ENCODE data around the gene HPDL. TPM values are rescaled to one million over a fixed set of nuclear protein-coding genes. Genes with fewer than 3 reads are reported as not detected.
A peak's percentile ranks its signal among the peaks of the same experiment; 100 is the strongest.

Gene HPDL
- total RNA-seq, 1 experiment from 2014 or later, result 8.4 TPM

DNA sequence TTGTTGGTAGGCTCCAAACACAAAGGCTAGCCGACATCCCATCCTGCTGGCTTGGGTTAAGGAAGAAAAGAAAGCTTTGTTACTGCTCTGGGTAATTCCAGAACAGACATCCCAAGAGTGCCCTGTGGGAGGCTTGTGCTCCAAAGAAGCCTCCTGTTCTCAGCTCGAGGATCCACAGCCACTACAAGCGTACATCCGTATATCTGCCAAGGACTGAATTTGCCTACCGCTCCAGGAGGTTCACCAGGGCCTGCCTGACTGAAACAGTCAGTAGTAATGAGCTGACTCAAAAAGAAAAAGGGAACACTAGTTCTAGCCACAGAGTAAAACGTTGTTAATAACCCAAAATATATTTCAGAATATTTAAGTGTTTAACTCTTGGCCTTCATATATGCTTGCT, 38.4 kb downstream of the HPDL start:
- H3K27me3 Mint-ChIP-seq (ENCODE audit: unreplicated experiment), result no peaks in the 10 kb centered on the region
- intact Hi-C loops (cut with micrococcal nuclease; ENCODE audit: unreplicated experiment), result no loop called here
- DNase-seq, result no peak
- BruUV-seq (replicated peaks), result no TSS peak
- TF ChIP-seq, protein P1, sequence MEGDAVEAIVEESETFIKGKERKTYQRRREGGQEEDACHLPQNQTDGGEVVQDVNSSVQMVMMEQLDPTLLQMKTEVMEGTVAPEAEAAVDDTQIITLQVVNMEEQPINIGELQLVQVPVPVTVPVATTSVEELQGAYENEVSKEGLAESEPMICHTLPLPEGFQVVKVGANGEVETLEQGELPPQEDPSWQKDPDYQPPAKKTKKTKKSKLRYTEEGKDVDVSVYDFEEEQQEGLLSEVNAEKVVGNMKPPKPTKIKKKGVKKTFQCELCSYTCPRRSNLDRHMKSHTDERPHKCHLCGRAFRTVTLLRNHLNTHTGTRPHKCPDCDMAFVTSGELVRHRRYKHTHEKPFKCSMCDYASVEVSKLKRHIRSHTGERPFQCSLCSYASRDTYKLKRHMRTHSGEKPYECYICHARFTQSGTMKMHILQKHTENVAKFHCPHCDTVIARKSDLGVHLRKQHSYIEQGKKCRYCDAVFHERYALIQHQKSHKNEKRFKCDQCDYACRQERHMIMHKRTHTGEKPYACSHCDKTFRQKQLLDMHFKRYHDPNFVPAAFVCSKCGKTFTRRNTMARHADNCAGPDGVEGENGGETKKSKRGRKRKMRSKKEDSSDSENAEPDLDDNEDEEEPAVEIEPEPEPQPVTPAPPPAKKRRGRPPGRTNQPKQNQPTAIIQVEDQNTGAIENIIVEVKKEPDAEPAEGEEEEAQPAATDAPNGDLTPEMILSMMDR (IDR thresholded peaks at IDR 0.05; ENCODE audit: unreplicated experiment), result no peak
- no peaks in the 10 kb centered on the region for H3K4me1 Mint-ChIP-seq (ENCODE audit: low read depth, unreplicated experiment)
- no peaks in the 10 kb centered on the region for H3K36me3 Mint-ChIP-seq (ENCODE audit: insufficient read depth, unreplicated experiment)
- H3K27ac Mint-ChIP-seq (ENCODE audit: unreplicated experiment), result no peak overlapping the region
- H3K4me3 Mint-ChIP-seq (ENCODE audit: low read depth, unreplicated experiment), result no peak overlapping the region
- CTCF ChIA-PET, result interaction anchor here (0.6 kb wide), 1 partner anchor 367 kb away, joined by 3 read pairs; no protein-coding TSS in a partner anchor
- H3K9me3 Mint-ChIP-seq (ENCODE audit: low read depth, unreplicated experiment), result no peaks in the 10 kb centered on the region

DNA sequence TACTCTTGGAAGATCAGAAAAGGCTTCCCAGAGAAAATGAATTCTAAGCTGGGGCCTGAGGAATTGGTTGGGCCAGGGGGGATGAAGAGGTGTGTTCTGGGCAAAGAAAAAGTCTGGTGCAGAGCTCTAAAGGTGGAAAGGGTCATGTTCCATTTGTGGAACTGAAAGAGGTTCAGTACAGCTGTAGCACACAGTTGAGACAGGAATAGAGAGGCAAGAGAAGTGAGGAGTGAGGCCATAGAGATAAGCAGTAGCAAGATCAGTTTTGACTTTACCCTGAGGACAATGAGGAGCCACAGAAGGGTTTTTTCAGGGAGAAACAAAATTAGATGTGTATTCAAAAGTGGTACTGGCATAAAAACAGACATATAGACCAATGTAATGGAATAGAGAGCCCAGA, 43.9 kb downstream of the HPDL start:
- DNase-seq, result no peak
- intact Hi-C loops (cut with micrococcal nuclease; ENCODE audit: unreplicated experiment), result no loop called here
- H3K36me3 Mint-ChIP-seq (ENCODE audit: insufficient read depth, unreplicated experiment), result no peaks in the 10 kb centered on the region
- TF ChIP-seq, protein P1 (IDR thresholded peaks at IDR 0.05; ENCODE audit: unreplicated experiment), result no peak
- CTCF ChIA-PET, result interaction anchor here (0.6 kb wide), 1 partner anchor 167 kb away, joined by 4 read pairs; no protein-coding TSS in a partner anchor
- no peaks in the 10 kb centered on the region for H3K9me3 Mint-ChIP-seq (ENCODE audit: low read depth, unreplicated experiment)
- no peaks in the 10 kb centered on the region for H3K27me3 Mint-ChIP-seq (ENCODE audit: unreplicated experiment)
- no peaks in the 10 kb centered on the region for H3K4me1 Mint-ChIP-seq (ENCODE audit: low read depth, unreplicated experiment)
- no peak overlapping the region for H3K4me3 Mint-ChIP-seq (ENCODE audit: low read depth, unreplicated experiment)
- no TSS peak for BruUV-seq (replicated peaks)
- no peak overlapping the region for H3K27ac Mint-ChIP-seq (ENCODE audit: unreplicated experiment)

DNA sequence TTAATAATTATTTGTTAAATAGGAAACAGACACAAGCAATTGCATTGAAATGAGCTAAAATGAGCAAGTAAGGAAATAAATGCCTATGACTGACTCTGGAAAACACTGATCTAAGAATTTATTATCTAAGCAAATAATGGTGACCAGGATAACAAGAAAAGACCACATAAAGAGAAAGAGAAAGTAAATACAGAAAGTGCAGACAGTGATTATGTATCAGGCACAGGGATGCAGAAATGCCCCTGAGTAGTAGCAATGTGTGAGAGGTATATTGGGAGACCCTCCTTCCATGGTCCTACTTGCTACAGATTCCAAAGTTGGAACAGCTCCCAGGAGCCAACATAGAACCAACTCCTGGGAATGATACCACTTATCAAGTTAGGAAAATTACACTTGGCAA, 46.9 kb downstream of the HPDL start:
- H3K27me3 Mint-ChIP-seq (ENCODE audit: unreplicated experiment), result no peaks in the 10 kb centered on the region
- intact Hi-C loops (cut with micrococcal nuclease; ENCODE audit: unreplicated experiment), result no loop called here
- CTCF ChIA-PET, result no interaction called here

DNA sequence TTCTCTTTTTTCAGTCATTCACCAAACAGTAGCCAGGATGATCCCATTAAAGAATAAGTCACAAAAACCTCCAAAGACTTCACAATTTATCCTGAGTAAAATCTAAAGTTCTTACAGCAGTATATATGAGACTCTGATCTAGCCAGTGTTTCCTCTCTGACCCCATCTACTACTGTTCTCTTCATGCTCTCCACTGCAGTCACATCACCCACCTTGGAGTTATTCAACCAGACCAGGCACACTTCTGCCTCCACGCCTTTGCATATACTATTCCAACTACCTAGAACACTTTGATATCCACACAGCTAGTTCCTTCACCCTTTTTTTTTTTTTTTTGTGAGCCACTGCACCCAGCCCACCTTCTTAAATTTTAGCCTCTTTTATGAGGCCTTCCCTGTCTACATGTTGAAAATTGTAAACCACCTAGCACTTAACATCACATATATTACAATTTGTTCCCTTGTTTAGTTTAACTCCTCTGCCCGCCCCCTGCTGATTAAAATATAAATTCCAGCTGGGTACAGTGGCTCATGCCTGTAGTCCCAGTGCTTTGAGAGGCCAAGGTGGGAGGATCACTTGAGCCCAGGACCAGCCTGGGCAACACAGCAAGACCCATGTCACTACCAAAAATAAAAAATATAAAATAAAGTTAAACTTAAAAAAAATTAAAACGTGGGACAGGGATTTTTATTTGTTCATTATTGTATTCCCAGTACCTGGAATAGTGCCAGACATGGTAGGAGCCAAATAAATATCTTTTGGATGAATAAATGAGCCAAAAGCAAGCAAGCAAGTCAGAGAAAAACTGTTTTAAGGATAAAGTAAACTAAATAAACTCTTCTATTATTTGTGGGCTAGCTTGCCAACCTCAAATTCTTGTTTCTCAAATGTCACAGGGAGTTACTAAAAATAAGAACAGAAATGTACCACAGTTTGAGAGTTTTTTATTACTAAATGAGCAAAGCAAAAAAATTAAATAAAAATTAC, 48.7 kb downstream of the HPDL start:
- no peaks in the 10 kb centered on the region for H3K27me3 Mint-ChIP-seq (ENCODE audit: unreplicated experiment)

More for the DNA sequence above, 46.9 kb downstream of the HPDL start:
- TF ChIP-seq, protein P1 (IDR thresholded peaks at IDR 0.05; ENCODE audit: unreplicated experiment), result no peak
- no peak overlapping the region for H3K4me3 Mint-ChIP-seq (ENCODE audit: low read depth, unreplicated experiment)
- DNase-seq, result no peak
- H3K4me1 Mint-ChIP-seq (ENCODE audit: low read depth, unreplicated experiment), result no peaks in the 10 kb centered on the region
- BruUV-seq (replicated peaks), result no TSS peak
- H3K9me3 Mint-ChIP-seq (ENCODE audit: low read depth, unreplicated experiment), result no peaks in the 10 kb centered on the region
- no peaks in the 10 kb centered on the region for H3K36me3 Mint-ChIP-seq (ENCODE audit: insufficient read depth, unreplicated experiment)
- H3K27ac Mint-ChIP-seq (ENCODE audit: unreplicated experiment), result no peak overlapping the region

More for the DNA sequence above, 48.7 kb downstream of the HPDL start:
- DNase-seq, result peak; percentile 5
- intact Hi-C loops (cut with micrococcal nuclease; ENCODE audit: unreplicated experiment), result no loop called here
- Mint-ChIP-seq H3K36me3 (ENCODE audit: insufficient read depth, unreplicated experiment) (no peaks in the 10 kb centered on the region), H3K9me3 (ENCODE audit: low read depth, unreplicated experiment) (no peaks in the 10 kb centered on the region), H3K27ac (ENCODE audit: unreplicated experiment) (no peak overlapping the region), H3K4me3 (ENCODE audit: low read depth, unreplicated experiment) (no peak overlapping the region), H3K4me1 (ENCODE audit: low read depth, unreplicated experiment) (no peaks in the 10 kb centered on the region)
- CTCF ChIA-PET, result interaction anchor here (0.6 kb wide), 1 partner anchor 345 kb away, joined by 4 read pairs; no protein-coding TSS in a partner anchor
- no TSS peak for BruUV-seq (replicated peaks)
- TF ChIP-seq, protein P1 (IDR thresholded peaks at IDR 0.05; ENCODE audit: unreplicated experiment), result no peak
